GM12878 (cell line): ENCODE measurements around the gene FRAS1. TPM values are rescaled to one million over a fixed set of nuclear protein-coding genes. Genes with fewer than 3 reads are reported as not detected.

Experiments used
- ATAC-seq: fragments of 200-7000 bp; cut with Tn5 transposase; 3 replicates; pipeline ENCODE4 v1.9.1; 2020; ENCODE audit warnings: mild to moderate bottlenecking, moderate library complexity
- BruUV-seq: library from RNA; stranded (reverse); fragments of 400-500 nt; replicated peaks from 2 replicates; lab custom pipeline; 2021; lab: Mats Ljungman, UMichigan
- CTCF ChIA-PET: fragments of 300-600 bp; sonication (Branson Sonifier 250); formaldehyde crosslinking; extraction: SDS; loops from one replicate; lab custom pipeline; 2021; ENCODE audit warnings: inconsistent platforms; lab: Yijun Ruan, JAX
- POLR2A ChIA-PET: fragments of 350-600 bp; formaldehyde crosslinking; extraction: SDS; loops from one replicate; lab custom pipeline; 2021; ENCODE audit warnings: inconsistent platforms; lab: Charles Lee
- RAD21 ChIA-PET: fragments of 300-600 bp; sonication (Branson Sonifier 250); formaldehyde crosslinking; loops from one replicate; lab custom pipeline; 2023; ENCODE audit warnings: antibody characterized with exemption; ENCODE audit not compliant: unreplicated experiment; lab: Charles Lee
- SMC1A ChIA-PET: fragments of 300-600 bp; sonication (Branson Sonifier 250); formaldehyde crosslinking; loops from one replicate; lab custom pipeline; 2023; ENCODE audit not compliant: unreplicated experiment, uncharacterized antibody; lab: Charles Lee
- DNase-seq: peaks from one replicate; pipeline ENCODE4 v3.0.0-alpha.2; 2011; ENCODE audit warnings: low read depth, low spot score
- FAIRE-seq: peaks from 3 replicates; lab custom pipeline; 2011; peaks lifted over from hg19 to GRCh38; lab: Jason Lieb, UNC
- H2AFZ ChIP-seq: 2 replicates; pipeline ENCODE4 v1.6.0; 2011; ENCODE audit warnings: low read depth, low read length, control low read depth; ENCODE audit not compliant: control insufficient read depth
- H3K27ac ChIP-seq: 2 replicates; pipeline ENCODE4 v1.5.1; 2011; ENCODE audit warnings: control low read depth; ENCODE audit not compliant: control insufficient read depth, insufficient read depth
- H3K27me3 ChIP-seq, 2 experiments: replicated peaks in 1 of 2; 2 replicates each; pipeline versions ENCODE4 v1.6.0 to v1.6.1; 2011; ENCODE audit warnings: low read length in 1 of 2; ENCODE audit not compliant: control insufficient read depth in 2 of 2, insufficient read depth in 2 of 2
- H3K36me3 ChIP-seq, 2 experiments: 2 replicates each; pipeline ENCODE4 v1.5.1; 2011; ENCODE audit warnings: low read length in 1 of 2; ENCODE audit not compliant: control insufficient read depth in 2 of 2, insufficient read depth in 2 of 2
- H3K4me1 ChIP-seq: 2 replicates; pipeline ENCODE4 v1.6.1; 2011; ENCODE audit warnings: mild to moderate bottlenecking, low read length, moderate library complexity, mixed read lengths; ENCODE audit not compliant: control insufficient read depth, insufficient read depth
- H3K4me2 ChIP-seq: 2 replicates; pipeline ENCODE4 v1.6.0; 2011; ENCODE audit warnings: control low read depth; ENCODE audit not compliant: control insufficient read depth, insufficient read depth
- H3K4me3 ChIP-seq: fragments of 200-600 bp; sonication (generic); 2 replicates; pipeline ENCODE4 v1.5.1; 2016
- H3K79me2 ChIP-seq: 2 replicates; pipeline ENCODE4 v1.6.0; 2011; ENCODE audit warnings: low read length; ENCODE audit not compliant: control insufficient read depth, insufficient read depth
- H3K9ac ChIP-seq: 2 replicates; pipeline ENCODE4 v1.8.0; 2011; ENCODE audit warnings: low read length, control low read depth, mixed read lengths; ENCODE audit not compliant: control insufficient read depth, insufficient read depth
- H3K9me3 ChIP-seq: replicated peaks from 3 replicates; pipeline ENCODE4 v1.5.1; 2011; ENCODE audit warnings: mild to moderate bottlenecking, low read length; ENCODE audit not compliant: control insufficient read depth, insufficient read depth
- H4K20me1 ChIP-seq: 2 replicates; pipeline ENCODE4 v1.6.0; 2011; ENCODE audit not compliant: control insufficient read depth, insufficient read depth
- BACH1 ChIP-seq: fragments of 450-650 bp; IDR thresholded peaks from 2 replicates; pipeline ENCODE4 v1.6.1; 2017; ENCODE audit warnings: mild to moderate bottlenecking, borderline replicate concordance
- BHLHE40 ChIP-seq, 2 experiments: fragments of 450-650 bp in 1 of 2; IDR thresholded peaks; 2 replicates each; pipeline ENCODE4 v1.6.1; 2011 to 2017; ENCODE audit warnings: low read depth in 2 of 2, borderline replicate concordance in 1 of 2, improper control_type of control experiment in 1 of 2, low read length in 1 of 2, mild to moderate bottlenecking in 1 of 2
- CBX3 ChIP-seq: fragments of 200-600 bp; sonication (generic); IDR thresholded peaks from 2 replicates; pipeline ENCODE4 v1.6.1; 2016; ENCODE audit warnings: low read depth, borderline replicate concordance
- CHD4 ChIP-seq: fragments of 200-600 bp; sonication (generic); IDR thresholded peaks from 2 replicates; pipeline ENCODE4 v1.6.1; 2016; ENCODE audit warnings: mild to moderate bottlenecking
- EP300 ChIP-seq, 2 experiments: fragments of 150-350 bp in 1 of 2; IDR thresholded peaks; 2 replicates each; pipeline ENCODE4 v1.6.1; 2011 to 2012; ENCODE audit warnings: low read depth in 2 of 2, low read length in 2 of 2, borderline replicate concordance in 1 of 2, improper control_type of control experiment in 1 of 2, inconsistent platforms in 1 of 2; ENCODE audit not compliant: control insufficient read depth in 1 of 2
- IKZF1 ChIP-seq: fragments of 450-650 bp; conservative IDR thresholded peaks from 2 replicates; pipeline ENCODE4 v1.6.1; 2017; ENCODE audit warnings: antibody characterized with exemption, mild to moderate bottlenecking
- IRF5 ChIP-seq: fragments of 450-650 bp; IDR thresholded peaks from 2 replicates; pipeline ENCODE4 v1.6.1; 2017; ENCODE audit warnings: borderline replicate concordance
- JUNB ChIP-seq: IDR thresholded peaks from 2 replicates; pipeline ENCODE4 v1.6.1; 2016; ENCODE audit warnings: antibody characterized with exemption, mild to moderate bottlenecking
- MXI1 ChIP-seq: fragments of 150-350 bp; IDR thresholded peaks from 2 replicates; pipeline ENCODE4 v1.6.1; 2011; ENCODE audit warnings: low read depth, mild to moderate bottlenecking, inconsistent platforms, low read length, improper control_type of control experiment
- PAX5 ChIP-seq: IDR thresholded peaks from 2 replicates; pipeline ENCODE4 v1.6.1; 2011; ENCODE audit warnings: low read depth, low read length, borderline replicate concordance
- TCF7 ChIP-seq: IDR thresholded peaks from 2 replicates; pipeline ENCODE4 v1.6.1; 2014; ENCODE audit warnings: antibody characterized with exemption, borderline replicate concordance
- ZBED1 ChIP-seq: IDR thresholded peaks from 2 replicates; pipeline ENCODE4 v1.6.1; 2016; ENCODE audit warnings: borderline replicate concordance
- ZBTB33 ChIP-seq: fragments of 450-650 bp; IDR thresholded peaks from 2 replicates; pipeline ENCODE4 v1.6.1; 2017; ENCODE audit warnings: mild to moderate bottlenecking
- ZNF217 ChIP-seq: fragments of 450-650 bp; IDR thresholded peaks from 2 replicates; pipeline ENCODE4 v1.6.1; 2017; ENCODE audit warnings: antibody characterized with exemption, mild to moderate bottlenecking
- WGBS: methylation state at CpG from one replicate; pipeline ENCODE4 v1.1.6; 2016; ENCODE audit warnings: low lambda C conversion rate; ENCODE audit not compliant: insufficient replicate concordance, insufficient coverage; ENCODE audit errors: missing lambda C conversion rate; 5-methylcytosine and 5-hydroxymethylcytosine counted together
- in situ Hi-C: fragments of 300-500 bp; cut with MboI; formaldehyde crosslinking; loops from 9 replicates; pipeline ENCODE4 v1.14.3; 2018; ENCODE audit warnings: mixed read lengths
- intact Hi-C: fragments of 100-400 bp; cut with micrococcal nuclease; formaldehyde crosslinking; loops from one replicate; pipeline ENCODE4 v1.14.2; 2022; ENCODE audit not compliant: unreplicated experiment
- polyA plus RNA-seq, 11 experiments: library from polyadenylated mRNA; depleted of rRNA in 4 of 11; unstranded in 6 of 11; stranded (reverse) in 5 of 11; fragments of >200 nt; fragmentation: Nextera tagmentation in 4 of 11; fragmentation: Illumina TruSeq in 1 of 11; extraction: Ambion mirVana in 4 of 11; extraction: Trizol in 1 of 11; gene quantifications; 1 replicate in 1 of 11; 2 replicates in 10 of 11; pipeline versions ENCODE4 v1.2.1 to v1.2.3, GENCODE V29; 2011 to 2016; ENCODE audit warnings: inconsistent platforms in 2 of 11, missing spikeins in 2 of 11, low read depth in 1 of 11
- total RNA-seq, 4 experiments: library from RNA; depleted of rRNA in 3 of 4; stranded (reverse); fragments of >200 nt in 3 of 4; fragmentation: Illumina TruSeq in 1 of 4; extraction: Trizol in 1 of 4; gene quantifications; 2 replicates each; pipeline versions ENCODE4 v1.2.1 to v1.2.3, GENCODE V29; 2013 to 2021

Gene FRAS1
- total and polyA plus RNA-seq, 10 of the 15 experiments (the other 5 are each of a cell fraction or from before 2014, with no cell fraction given), result 0.08 to 11.7 (median 0.20) TPM

DNA sequence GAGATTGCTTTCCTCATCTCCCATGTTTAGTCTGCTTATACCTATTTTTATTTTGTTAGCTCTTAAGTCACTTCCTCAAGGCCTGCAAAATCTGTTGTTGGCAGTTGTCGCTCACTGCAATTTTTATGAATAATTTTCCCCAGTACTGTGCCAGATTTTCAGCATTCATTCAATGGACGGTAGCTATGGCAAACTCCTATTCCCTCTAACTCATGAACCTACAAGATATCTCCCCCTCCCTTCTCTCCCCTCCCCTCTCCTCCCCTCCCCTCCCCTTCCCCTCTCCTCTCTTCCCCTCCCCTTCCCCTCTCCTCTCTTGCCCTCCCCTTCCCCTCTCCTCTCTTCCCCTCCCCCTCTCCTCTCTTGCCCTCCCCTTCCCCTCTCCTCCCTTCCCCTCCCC is 160.4 kb downstream of the FRAS1 start:
- H3K4me2 ChIP-seq, result no peak overlapping the region
- no peak overlapping the region for H2AFZ ChIP-seq
- no peaks in the 10 kb centered on the region for H3K4me1 ChIP-seq
- DNase-seq (no peak), FAIRE-seq (no peak), ATAC-seq (no peak)
- H3K9ac ChIP-seq, result no peak overlapping the region
- ChIA-PET SMC1A (no interaction called here), POLR2A (no interaction called here), RAD21 (no interaction called here), CTCF (no interaction called here)
- WGBS, result 66% methylated on average over 2 of the region's 2 CpGs
- H4K20me1 ChIP-seq, result no peaks in the 10 kb centered on the region
- in situ Hi-C loops (no loop called here), intact Hi-C loops (no loop called here)
- no peak overlapping the region for H3K27ac ChIP-seq
- H3K36me3 ChIP-seq, result no peaks in the 10 kb centered on the region
- H3K9me3 ChIP-seq, result no peaks in the 10 kb centered on the region
- no peaks in the 10 kb centered on the region for H3K79me2 ChIP-seq
- no peak overlapping the region for H3K4me3 ChIP-seq
- H3K27me3 ChIP-seq, result no peaks in the 10 kb centered on the region
- BruUV-seq, result no TSS peak
- TF ChIP-seq IKZF1, result no peak
- TF ChIP-seq BACH1, result no peak
- no peak for TF ChIP-seq BHLHE40 (IDR thresholded peaks at IDR 0.05; ENCODE audit: borderline replicate concordance in 1 of 2, low read depth in 2 of 2, low read length in 1 of 2)

DNA sequence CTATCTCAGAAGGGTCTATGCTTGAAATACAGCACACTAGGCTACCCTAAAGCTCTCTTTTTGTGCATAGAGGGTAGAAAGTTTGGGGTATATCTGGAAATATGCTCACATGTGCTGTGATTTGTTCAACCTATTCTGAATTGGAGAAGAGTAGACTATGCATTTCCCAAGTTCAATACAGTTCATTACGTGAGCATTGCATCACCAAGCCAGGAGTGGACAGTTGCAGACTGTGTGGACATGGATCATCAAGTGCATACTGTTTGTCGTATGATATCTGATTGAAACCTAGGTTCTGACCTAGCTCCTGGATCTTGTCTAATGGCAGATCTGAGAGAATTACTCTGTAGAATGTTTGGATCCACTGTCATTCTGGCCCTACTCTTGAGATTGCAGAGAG is 161.1 kb downstream of the FRAS1 start:
- DNase-seq, result no peak
- no peak overlapping the region for H3K4me2 ChIP-seq
- SMC1A ChIA-PET, result no interaction called here
- WGBS, result 73% methylated on average over 2 of the region's 2 CpGs
- POLR2A ChIA-PET, result no interaction called here
- CTCF ChIA-PET, result no interaction called here
- H3K9me3 ChIP-seq, result no peaks in the 10 kb centered on the region
- no peaks in the 10 kb centered on the region for H3K27me3 ChIP-seq
- no peaks in the 10 kb centered on the region for H3K79me2 ChIP-seq
- no peak for FAIRE-seq
- in situ Hi-C loops (no loop called here), intact Hi-C loops (no loop called here)
- no peak overlapping the region for H2AFZ ChIP-seq
- H4K20me1 ChIP-seq, result no peaks in the 10 kb centered on the region
- no peak overlapping the region for H3K4me3 ChIP-seq
- no TSS peak for BruUV-seq
- RAD21 ChIA-PET, result no interaction called here
- H3K36me3 ChIP-seq, result no peaks in the 10 kb centered on the region
- no peak overlapping the region for H3K9ac ChIP-seq
- H3K4me1 ChIP-seq, result no peaks in the 10 kb centered on the region
- no peak for ATAC-seq
- H3K27ac ChIP-seq, result no peak overlapping the region
- TF ChIP-seq PAX5 (no peak), CBX3 (no peak), IKZF1 (no peak), TCF7 (no peak), ZNF217 (no peak), ZBTB33 (no peak), JUNB (no peak), CHD4 (no peak), IRF5 (no peak), EP300 (IDR thresholded peaks at IDR 0.05; ENCODE audit: borderline replicate concordance in 1 of 2, control insufficient read depth in 1 of 2, low read depth in 2 of 2, low read length in 2 of 2) (no peak), MXI1 (no peak), ZBED1 (no peak)
